GM18508 (cell line): ENCODE results near the gene FCER1A.
"Not testable (repeated sequence)": the region's sequence is repeated elsewhere in the genome, so short reads cannot be mapped to it uniquely, and the experiment has no call there.

Experiments
- ATAC-seq: cut with Tn5 transposase; IDR thresholded peaks from one replicate; pipeline ENCODE4 v1.9.1; 2021; ENCODE audit warnings: moderate number of reproducible peaks; ENCODE audit not compliant: insufficient read depth, unreplicated experiment

Gene FCER1A

GRCh38 chr1:159342761-159343425, 40.8 kb downstream of the FCER1A start:
- ATAC-seq, result no peak

- not testable (repeated sequence) for ATAC-seq
Measured at GRCh38 chr1:159349374-159349773, 47.2 kb downstream of the FCER1A start.

DNA sequence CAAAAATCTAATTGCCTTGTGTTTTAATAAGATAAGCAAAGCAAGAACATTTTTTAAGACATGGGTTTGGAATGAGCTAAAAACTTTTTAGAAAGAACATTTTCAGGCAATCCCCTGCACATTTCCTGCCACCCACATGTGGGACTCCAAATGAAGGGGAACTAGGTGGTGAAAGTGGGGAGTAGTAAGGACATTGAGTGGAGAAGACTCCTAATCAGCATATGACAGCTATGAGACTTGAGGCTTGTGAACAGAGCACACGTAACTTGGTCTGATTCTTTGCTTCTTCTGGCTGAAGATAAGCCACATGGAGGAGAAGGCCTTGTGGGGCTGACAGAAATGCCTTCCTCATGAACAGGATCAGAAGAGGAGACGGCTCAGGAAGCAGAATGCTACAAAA, 50.3 kb downstream of the FCER1A start:
- no peak for ATAC-seq
